Immature natural killer cell (primary cell): Measurements from ENCODE around the gene CELA2B. TPM values are rescaled to one million over a fixed set of nuclear protein-coding genes. Genes with fewer than 3 reads are reported as not detected.
"Not testable (repeated sequence)": the region's sequence is repeated elsewhere in the genome, so short reads cannot be mapped to it uniquely, and the experiment has no call there.

ENCODE experiments used
- DNase-seq, 3 donors: peaks; one replicate each; pipeline ENCODE4 v3.0.0; 2022; ENCODE audit warnings: mixed read lengths in 1 of 3
- H3K27ac Mint-ChIP-seq, 6 donors: one replicate each; pipeline ENCODE4 v1.8.0; 2020; ENCODE audit warnings: mixed read lengths in 6 of 6, mild to moderate bottlenecking in 5 of 6, inconsistent platforms in 4 of 6, moderate library complexity in 3 of 6
- H3K27me3 Mint-ChIP-seq, 3 donors: one replicate each; pipeline ENCODE4 v1.8.0; 2020 to 2021; ENCODE audit warnings: low read depth in 3 of 3, mild to moderate bottlenecking in 3 of 3, mixed read lengths in 3 of 3, moderate library complexity in 3 of 3, inconsistent platforms in 1 of 3
- H3K36me3 Mint-ChIP-seq, 3 donors: one replicate each; pipeline ENCODE4 v1.8.0; 2020; ENCODE audit warnings: mixed read lengths in 3 of 3, inconsistent platforms in 2 of 3, mild to moderate bottlenecking in 2 of 3
- H3K4me1 Mint-ChIP-seq, 2 donors: one replicate each; pipeline ENCODE4 v1.8.0; 2020; ENCODE audit warnings: inconsistent platforms in 2 of 2, mild to moderate bottlenecking in 2 of 2, mixed read lengths in 2 of 2, moderate library complexity in 1 of 2
- H3K4me3 Mint-ChIP-seq, 5 donors: one replicate each; pipeline ENCODE4 v1.8.0; 2020; ENCODE audit warnings: mild to moderate bottlenecking in 5 of 5, mixed read lengths in 5 of 5, inconsistent platforms in 3 of 5, moderate library complexity in 3 of 5
- H3K9me3 Mint-ChIP-seq, 6 donors: one replicate each; pipeline ENCODE4 v1.8.0; 2020; ENCODE audit warnings: mild to moderate bottlenecking in 6 of 6, mixed read lengths in 6 of 6, inconsistent platforms in 4 of 6, moderate library complexity in 3 of 6
- polyA plus RNA-seq, 3 donors: library from polyadenylated mRNA; unstranded; fragments of 300-500 nt; fragmentation: Illumina TruSeq; gene quantifications; one replicate each; pipeline ENCODE4 v1.2.3, GENCODE V29; 2021

The CELA2B gene
- polyA plus RNA-seq, 3 donors from 2014 or later = not detected

GRCh38 chr1:15452216-15452615, 23.7 kb upstream of the CELA2B start:
- Mint-ChIP-seq H3K36me3 (no peaks in the 10 kb centered on the region), H3K9me3 (no peaks in the 10 kb centered on the region), H3K4me3 (no peak overlapping the region), H3K27ac (no peak overlapping the region), H3K4me1 (no peaks in the 10 kb centered on the region), H3K27me3 (peaks cover 4 to 6% (median 5%) of the 10 kb centered on the region in 3 donors)
- no peak for DNase-seq

GRCh38 chr1:15452866-15453571, 22.9 kb upstream of the CELA2B start:
- H3K27me3 Mint-ChIP-seq = peaks cover 3 to 5% (median 4%) of the 10 kb centered on the region in 3 donors
- H3K4me3 Mint-ChIP-seq = no peak overlapping the region
- H3K9me3 Mint-ChIP-seq = no peaks in the 10 kb centered on the region
- no peaks in the 10 kb centered on the region for H3K4me1 Mint-ChIP-seq
- H3K36me3 Mint-ChIP-seq = no peaks in the 10 kb centered on the region
- DNase-seq = no peak
- no peak overlapping the region for H3K27ac Mint-ChIP-seq

GRCh38 chr1:15453734-15454133, 22.2 kb upstream of the CELA2B start:
- H3K27ac Mint-ChIP-seq = no peak overlapping the region
- no peaks in the 10 kb centered on the region for H3K4me1 Mint-ChIP-seq
- no peak for DNase-seq
- H3K9me3 Mint-ChIP-seq = no peaks in the 10 kb centered on the region
- H3K4me3 Mint-ChIP-seq = no peak overlapping the region
- H3K36me3 Mint-ChIP-seq = no peaks in the 10 kb centered on the region
- H3K27me3 Mint-ChIP-seq = peaks cover 4 to 6% (median 5%) of the 10 kb centered on the region in 3 donors

GRCh38 chr1:15454256-15454655, 21.6 kb upstream of the CELA2B start:
- Mint-ChIP-seq H3K36me3 (no peaks in the 10 kb centered on the region), H3K9me3 (no peaks in the 10 kb centered on the region), H3K27me3 (peaks cover 4 to 6% (median 5%) of the 10 kb centered on the region in 3 donors), H3K4me1 (no peaks in the 10 kb centered on the region), H3K4me3 (no peak overlapping the region), H3K27ac (no peak overlapping the region)
- no peak for DNase-seq

- no peaks in the 10 kb centered on the region for H3K4me1 Mint-ChIP-seq
- no peak for DNase-seq
- H3K4me3 Mint-ChIP-seq = no peak overlapping the region
Observed at GRCh38 chr1:15455522-15455921, 20.4 kb upstream of the CELA2B start.

GRCh38 chr1:15456313-15456954, 19.5 kb upstream of the CELA2B start, which contains the start of gene CELA2A:
Gene CELA2A (plus strand): TSS chr1:15456732. CDS start chr1:15456754, 22 bp downstream.
- no peak for DNase-seq
- H3K36me3 Mint-ChIP-seq = no peaks in the 10 kb centered on the region

More at GRCh38 chr1:15455522-15455921, 20.4 kb upstream of the CELA2B start:
- Mint-ChIP-seq H3K9me3 (no peaks in the 10 kb centered on the region), H3K27ac (no peak overlapping the region), H3K27me3 (peaks cover 2 to 6% (median 5%) of the 10 kb centered on the region in 3 donors), H3K36me3 (no peaks in the 10 kb centered on the region)

GRCh38 chr1:15457585-15457984, 18.3 kb upstream of the CELA2B start:
- H3K27ac Mint-ChIP-seq = no peak overlapping the region
- H3K36me3 Mint-ChIP-seq = no peaks in the 10 kb centered on the region
- no peak overlapping the region for H3K4me3 Mint-ChIP-seq
- no peaks in the 10 kb centered on the region for H3K9me3 Mint-ChIP-seq
- DNase-seq = no peak
- H3K4me1 Mint-ChIP-seq = no peaks in the 10 kb centered on the region
- peaks cover 0 to 6% (median 2%) of the 10 kb centered on the region in 3 donors for H3K27me3 Mint-ChIP-seq

More at GRCh38 chr1:15456313-15456954, 19.5 kb upstream of the CELA2B start, which contains the start of gene CELA2A:
- no peak within 1 kb of the TSS for H3K27ac Mint-ChIP-seq
- no peak within 1 kb of the TSS for H3K4me3 Mint-ChIP-seq
- H3K9me3 Mint-ChIP-seq = no peaks in the 10 kb centered on the region
- no peaks in the 10 kb centered on the region for H3K4me1 Mint-ChIP-seq
- peaks cover 0 to 6% (median 2%) of the 10 kb centered on the region in 3 donors for H3K27me3 Mint-ChIP-seq

- H3K27me3 Mint-ChIP-seq, H3K9me3 Mint-ChIP-seq, H3K27ac Mint-ChIP-seq, H3K4me3 Mint-ChIP-seq, DNase-seq, H3K36me3 Mint-ChIP-seq, H3K4me1 Mint-ChIP-seq: not testable (repeated sequence)
Observed at GRCh38 chr1:15458388-15458787, 17.5 kb upstream of the CELA2B start.

GRCh38 chr1:15459771-15460707, 15.9 kb upstream of the CELA2B start:
- no peaks in the 10 kb centered on the region for H3K4me1 Mint-ChIP-seq
- no peaks in the 10 kb centered on the region for H3K9me3 Mint-ChIP-seq
- H3K4me3 Mint-ChIP-seq = no peak overlapping the region
- H3K36me3 Mint-ChIP-seq = no peaks in the 10 kb centered on the region
- no peak for DNase-seq
- H3K27me3 Mint-ChIP-seq = peaks cover 3 to 7% (median 6%) of the 10 kb centered on the region in 3 donors
- H3K27ac Mint-ChIP-seq = no peak overlapping the region

- H3K36me3 Mint-ChIP-seq = no peaks in the 10 kb centered on the region
- H3K27me3 Mint-ChIP-seq = peaks cover 3 to 7% (median 6%) of the 10 kb centered on the region in 3 donors
- peak overlapping the region in 1 of 6 donors; percentile 28 for H3K27ac Mint-ChIP-seq
- H3K9me3 Mint-ChIP-seq = no peaks in the 10 kb centered on the region
- no peaks in the 10 kb centered on the region for H3K4me1 Mint-ChIP-seq
- no peak for DNase-seq
- H3K4me3 Mint-ChIP-seq = no peak overlapping the region
Observed at GRCh38 chr1:15460708-15461095, 15.2 kb upstream of the CELA2B start.

- not testable (repeated sequence) for H3K27me3 Mint-ChIP-seq, H3K4me1 Mint-ChIP-seq, H3K4me3 Mint-ChIP-seq, DNase-seq, H3K9me3 Mint-ChIP-seq, H3K36me3 Mint-ChIP-seq, H3K27ac Mint-ChIP-seq
Observed at GRCh38 chr1:15463064-15463800, 12.7 kb upstream of the CELA2B start.

- H3K9me3 Mint-ChIP-seq, DNase-seq, H3K4me1 Mint-ChIP-seq, H3K27me3 Mint-ChIP-seq, H3K4me3 Mint-ChIP-seq, H3K27ac Mint-ChIP-seq, H3K36me3 Mint-ChIP-seq: not testable (repeated sequence)
Observed at GRCh38 chr1:15463926-15464322, 12.0 kb upstream of the CELA2B start.

GRCh38 chr1:15465674-15466073, 10.2 kb upstream of the CELA2B start:
- no peak for DNase-seq
- Mint-ChIP-seq H3K36me3 (no peaks in the 10 kb centered on the region), H3K4me1 (no peaks in the 10 kb centered on the region), H3K27ac (no peak overlapping the region), H3K4me3 (no peak overlapping the region), H3K9me3 (no peaks in the 10 kb centered on the region), H3K27me3 (peaks cover 0 to 7% (median 2%) of the 10 kb centered on the region in 3 donors)
